M059J (cell line): ENCODE data around the gene KBTBD4. TPM values are rescaled to one million over a fixed set of nuclear protein-coding genes. Genes with fewer than 3 reads are reported as not detected.
A peak's percentile ranks its signal among the peaks of the same experiment; 100 is the strongest.

Experiments used
- DNase-seq: peaks from one replicate; pipeline ENCODE4 v3.0.0-alpha.2; 2012; ENCODE audit warnings: low read depth
- total RNA-seq: library from RNA; depleted of rRNA; stranded (reverse); fragments of >200 nt; shearing (Covaris generic); gene quantifications from 2 replicates; pipeline ENCODE4 v1.2.3, GENCODE V29; 2014; rRNA removed

Gene KBTBD4
- 26.0 and 35.4 TPM in 2 replicates for total RNA-seq

DNA sequence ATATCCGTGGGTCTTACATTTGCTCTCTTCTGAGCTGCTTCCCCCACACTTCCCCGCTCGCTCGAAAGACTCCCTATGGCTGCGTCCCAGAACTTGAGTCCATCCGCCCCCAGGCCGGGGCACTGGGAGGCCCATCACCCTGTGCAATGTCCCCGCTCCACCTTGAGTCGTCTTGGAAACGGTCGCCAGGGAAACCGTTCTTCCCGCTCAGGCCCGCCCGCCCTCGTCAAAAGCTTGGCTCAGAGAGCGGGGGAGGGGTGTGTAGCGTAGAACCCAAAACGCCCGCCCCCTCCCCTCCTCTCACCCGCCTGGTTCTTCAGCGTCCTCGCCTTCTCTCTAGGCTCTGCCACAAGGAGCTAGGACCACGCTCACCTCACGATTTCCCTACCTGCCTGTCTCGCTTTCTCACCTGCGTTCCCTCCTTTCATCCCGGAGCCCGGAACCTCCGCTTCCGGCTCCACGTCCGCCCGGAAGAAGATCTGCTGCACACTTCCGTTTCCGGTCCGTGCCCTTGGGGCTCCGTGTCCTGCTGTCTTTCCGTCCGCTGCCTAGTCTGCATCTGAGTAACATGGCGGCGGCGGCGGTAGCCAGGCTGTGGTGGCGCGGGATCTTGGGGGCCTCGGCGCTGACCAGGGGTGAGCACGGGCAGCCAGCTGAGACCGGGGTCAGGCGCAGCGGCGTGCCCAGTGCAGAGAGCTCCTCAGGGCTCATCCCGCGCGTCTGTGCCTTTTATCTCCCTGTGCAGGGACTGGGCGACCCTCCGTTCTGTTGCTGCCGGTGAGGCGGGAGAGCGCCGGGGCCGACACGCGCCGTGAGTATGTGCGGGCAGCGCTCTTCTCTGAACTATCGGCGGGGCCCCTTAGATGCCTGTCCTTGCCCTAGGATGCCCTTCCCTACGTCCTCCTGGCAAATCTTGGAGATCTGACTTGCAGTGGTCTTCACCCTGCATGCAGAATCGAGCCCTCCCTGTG lies at the start of gene KBTBD4, which contains the start of gene NDUFS3:
KBTBD4 (minus strand) TSS at position 447 of the 971 bp plus-strand sequence; CDS start at position 428, 19 bp downstream.
NDUFS3 (plus strand) TSS at position 551 of the 971 bp plus-strand sequence; CDS start at position 569, 18 bp downstream.
- peak; percentile 87 for DNase-seq

DNA sequence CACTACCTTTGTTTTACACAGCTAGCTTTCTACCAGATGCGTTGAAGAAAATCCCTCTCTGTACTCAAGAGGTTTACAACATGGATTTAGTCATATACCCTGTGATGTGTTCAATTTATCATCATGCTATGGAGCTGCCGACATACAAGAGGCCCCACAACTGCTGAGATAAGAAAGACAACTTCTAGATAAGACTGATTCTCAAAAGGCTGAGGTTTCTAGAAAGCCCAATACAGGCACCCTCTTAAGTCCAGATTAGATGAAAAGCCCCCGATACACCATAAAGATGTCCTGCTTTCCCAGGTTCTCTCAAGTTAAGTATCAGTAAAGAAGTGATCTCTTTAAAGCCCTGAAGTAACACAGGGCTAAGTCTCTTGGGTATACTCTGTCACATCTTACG lies 49.3 kb upstream of the KBTBD4 start:
- DNase-seq, result no peak

DNA sequence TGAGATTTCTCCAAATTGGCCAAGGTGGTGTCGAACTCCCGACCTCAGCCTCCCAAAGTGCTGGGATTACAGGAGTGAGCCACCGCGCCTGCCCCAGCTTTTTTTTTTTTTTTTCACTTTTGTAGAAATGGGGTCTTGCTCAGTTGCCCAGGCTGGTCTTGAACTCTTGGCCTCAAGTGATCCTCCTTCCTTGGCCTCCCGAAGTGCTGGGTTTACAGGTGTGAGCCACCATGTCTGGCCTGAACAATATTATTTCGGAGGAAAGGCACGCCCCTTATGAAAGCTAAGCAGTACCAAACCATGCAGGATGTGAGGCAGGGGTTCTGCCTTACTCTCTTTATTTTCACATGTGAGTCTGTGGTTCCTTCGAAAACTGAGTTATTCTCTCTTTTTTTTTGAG lies 47.5 kb upstream of the KBTBD4 start:
- DNase-seq, result no peak

DNA sequence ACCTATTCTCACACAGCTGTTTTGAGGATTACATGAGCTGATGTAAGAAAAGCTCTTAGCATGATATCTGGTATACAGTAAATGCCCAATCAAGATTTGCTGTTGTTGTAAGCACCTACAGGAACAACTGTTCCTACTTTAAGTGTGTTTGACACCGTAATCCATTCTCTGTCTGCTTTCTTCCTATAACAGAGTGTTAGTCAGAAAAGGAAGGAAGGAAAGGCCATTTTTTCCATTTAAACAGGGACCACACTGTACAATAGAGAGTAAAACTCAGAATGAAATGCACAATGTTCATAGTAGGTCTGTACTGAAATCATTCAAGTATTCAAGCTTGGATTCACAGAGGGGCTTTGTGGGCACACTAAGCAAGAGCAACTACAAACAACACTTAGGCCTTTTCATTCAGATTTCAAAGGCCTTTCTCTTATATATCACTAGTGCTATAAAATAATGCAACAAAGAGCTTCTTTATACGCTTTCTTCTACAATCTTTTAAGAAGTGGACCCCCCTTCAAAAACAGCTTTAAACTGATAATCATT lies 42.1 kb upstream of the KBTBD4 start:
- no peak for DNase-seq

DNA sequence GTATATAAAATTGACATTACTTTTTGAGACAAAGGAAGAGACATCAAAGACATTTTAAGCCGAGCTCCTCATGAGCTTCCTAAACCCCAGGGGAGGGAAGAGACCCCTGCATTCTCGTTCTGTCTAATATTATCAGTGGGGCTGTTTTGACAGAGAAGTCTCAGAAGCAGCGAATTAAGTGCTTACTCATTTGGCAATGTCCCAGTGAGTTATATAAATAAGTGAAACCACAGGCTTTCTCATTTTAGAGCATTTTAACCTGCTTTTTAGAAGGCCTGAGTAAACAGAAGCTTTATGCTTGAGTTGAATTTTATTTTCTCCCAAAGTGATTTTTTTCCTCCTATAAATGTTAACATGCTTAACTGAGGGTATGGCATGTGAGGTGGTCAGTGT lies 38.6 kb upstream of the KBTBD4 start:
- DNase-seq, result peak; percentile 82

DNA sequence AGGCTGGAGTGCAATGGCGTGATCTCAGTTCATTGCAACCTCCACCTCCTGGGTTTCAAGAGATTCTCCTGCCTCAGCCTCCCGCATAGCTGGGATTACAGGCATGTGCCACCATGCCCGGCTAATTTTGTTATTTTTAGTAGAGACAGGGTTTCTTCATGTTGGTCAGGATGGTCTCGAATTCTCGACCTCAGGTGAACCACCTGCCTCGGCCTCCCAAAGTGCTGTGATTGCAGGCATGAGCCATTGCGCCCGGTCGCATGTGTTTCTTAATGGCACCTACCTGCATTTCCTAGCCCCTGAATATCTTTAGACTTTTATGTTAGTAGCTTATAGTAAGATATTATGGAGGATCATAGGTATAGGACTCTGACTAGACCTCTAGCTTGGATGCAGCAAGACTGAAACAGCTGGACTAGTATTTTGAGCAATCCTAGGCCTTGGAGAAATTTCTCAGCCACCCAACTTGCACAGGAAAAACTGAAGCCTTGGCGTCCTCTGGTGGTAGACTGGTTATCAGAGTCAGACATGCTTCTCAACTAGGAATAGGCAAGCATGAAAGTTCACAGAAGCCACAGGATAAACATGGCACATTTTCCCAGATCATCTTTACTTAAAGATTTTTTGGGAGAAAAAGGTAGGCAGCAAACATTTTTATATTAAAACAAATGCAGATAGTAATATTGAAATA lies 38.1 kb upstream of the KBTBD4 start:
- DNase-seq, result peak; percentile 68

DNA sequence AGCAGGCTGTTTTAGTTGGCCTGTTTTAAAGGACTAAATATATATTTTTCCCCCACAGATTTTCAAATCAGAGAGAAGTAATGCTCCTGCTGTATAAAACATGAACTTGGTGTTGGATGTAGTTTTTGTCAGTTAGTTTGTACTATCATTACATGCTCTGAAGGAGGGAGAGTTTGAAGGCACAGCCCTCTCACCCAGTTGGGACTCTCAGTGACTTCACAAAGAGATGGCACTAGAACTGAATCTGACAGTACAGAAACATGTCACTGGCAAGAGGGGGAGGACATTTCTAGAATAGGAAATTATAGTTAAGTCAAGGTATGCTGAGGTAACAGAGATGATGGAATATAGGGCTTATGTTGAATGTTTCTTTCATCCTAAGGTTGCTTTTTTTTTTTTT lies 36.5 kb upstream of the KBTBD4 start:
- no peak for DNase-seq

DNA sequence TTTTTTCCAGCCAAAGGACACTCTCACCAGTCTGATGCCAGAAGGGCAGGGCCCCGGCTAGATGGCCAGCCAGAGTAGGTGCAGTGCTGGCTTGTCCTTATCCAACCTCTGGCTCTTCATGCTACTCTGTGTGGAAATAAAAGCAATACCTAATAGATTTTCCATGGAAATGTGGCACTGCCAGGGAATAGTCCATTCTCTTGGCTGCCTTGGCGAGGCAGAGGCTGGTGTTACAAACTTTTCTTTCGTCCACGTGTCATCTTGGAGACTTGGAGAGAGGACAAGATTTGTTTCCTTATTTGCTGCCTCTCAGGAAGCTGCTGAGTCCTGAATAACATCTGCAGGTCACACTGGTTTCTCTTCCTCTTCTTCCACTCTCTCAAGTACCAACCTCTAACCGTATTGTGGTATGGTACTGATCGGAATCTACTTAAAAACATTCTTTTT lies 32.6 kb upstream of the KBTBD4 start:
- DNase-seq, result no peak

DNA sequence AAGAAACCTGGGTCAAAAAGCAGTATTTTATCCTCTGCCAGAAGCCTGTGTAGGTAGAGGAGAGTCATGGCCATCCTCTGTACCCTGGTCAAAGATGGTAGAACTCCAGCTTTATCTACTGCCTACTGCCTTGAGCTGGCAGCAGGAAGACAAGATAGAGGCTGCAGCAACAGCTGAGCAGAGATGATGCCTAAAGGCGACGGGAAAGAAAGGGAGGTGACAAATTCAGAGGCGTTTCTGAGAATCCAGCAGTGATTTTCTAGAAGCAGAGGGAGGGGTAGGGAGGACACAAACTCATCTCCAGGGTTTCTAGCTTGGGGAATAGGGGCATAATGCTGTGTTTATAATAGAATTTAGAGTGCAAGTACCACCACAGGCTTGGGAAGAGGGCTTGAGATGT lies 30.9 kb upstream of the KBTBD4 start:
- DNase-seq, result no peak

DNA sequence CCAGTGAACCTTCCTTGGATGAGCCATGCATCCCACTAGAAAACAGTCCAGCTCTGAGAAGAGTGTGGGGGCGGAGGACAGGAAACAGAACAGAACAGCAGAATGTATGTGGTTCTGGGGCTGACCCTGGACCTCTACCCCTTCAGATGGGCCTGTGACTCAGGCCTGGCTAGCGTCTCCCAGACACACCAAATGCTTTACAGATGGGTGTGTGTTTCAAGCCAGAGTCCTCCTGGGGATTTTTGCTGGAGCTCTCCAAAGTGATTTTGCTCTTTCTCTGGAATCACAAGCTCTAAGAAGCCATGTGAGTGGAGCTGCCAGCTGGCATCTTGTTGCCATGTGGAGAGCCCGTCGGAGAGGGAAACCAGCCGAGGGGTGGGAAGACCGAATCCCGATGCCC lies 28.6 kb upstream of the KBTBD4 start:
- peak; percentile 55 for DNase-seq

DNA sequence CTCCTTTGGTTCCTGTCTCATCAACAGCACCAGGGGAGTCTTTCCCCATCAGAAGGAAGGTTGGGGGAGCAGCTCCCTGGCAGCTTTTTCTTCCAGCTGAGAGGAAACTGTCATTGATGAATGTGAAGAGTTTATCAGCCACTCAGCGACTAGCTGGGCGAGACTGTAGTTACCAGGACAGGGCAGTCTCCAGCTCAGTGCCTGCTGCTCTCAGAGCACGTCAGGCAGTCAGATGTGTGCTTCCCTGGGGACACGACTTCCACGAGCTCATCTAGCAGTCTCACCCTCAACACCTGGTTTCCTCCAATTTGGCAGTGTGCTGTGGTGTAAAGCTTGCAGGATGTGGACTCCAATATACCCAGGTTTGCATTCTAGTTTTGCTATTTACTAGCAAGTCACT lies 28.0 kb upstream of the KBTBD4 start:
- DNase-seq, result no peak

DNA sequence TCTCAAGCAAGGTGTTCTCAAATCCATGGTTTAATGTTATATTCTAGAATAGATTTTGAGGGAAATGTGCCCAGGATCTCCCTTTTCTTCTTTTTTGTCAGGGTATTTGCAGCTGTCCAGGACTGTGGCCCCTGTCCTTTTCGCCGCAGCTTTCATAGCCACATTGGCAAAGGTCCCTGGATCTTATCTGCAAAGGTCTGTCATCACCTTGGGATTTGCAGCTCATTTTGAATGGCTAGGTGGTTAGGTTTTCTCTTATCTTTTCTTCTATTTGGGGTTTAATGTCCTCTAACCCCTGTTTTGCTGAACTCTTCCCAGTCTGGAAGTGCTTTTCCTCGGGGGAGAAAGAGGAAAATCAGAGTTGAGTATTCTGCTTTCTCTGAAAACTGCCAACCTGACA lies 27.2 kb upstream of the KBTBD4 start:
- DNase-seq, result no peak

DNA sequence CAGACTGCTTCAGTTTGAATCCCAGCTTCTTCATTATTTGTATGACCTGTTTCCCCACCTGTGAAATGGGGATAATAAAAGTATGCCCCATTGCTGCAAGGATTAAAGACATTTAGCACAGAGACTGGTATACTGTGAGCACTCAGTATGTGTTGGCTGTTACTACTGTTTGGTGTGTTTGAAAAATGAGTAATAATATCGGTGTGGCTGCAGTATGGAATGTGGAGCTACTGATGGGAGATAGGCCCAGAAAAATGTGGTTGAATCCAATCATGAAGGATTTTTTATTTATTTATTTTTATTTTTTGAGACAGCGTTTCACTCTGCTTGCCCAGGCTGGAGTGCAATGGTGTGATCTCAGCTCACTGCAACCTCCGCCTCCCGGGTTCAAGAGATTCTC lies 24.5 kb upstream of the KBTBD4 start:
- DNase-seq, result no peak

DNA sequence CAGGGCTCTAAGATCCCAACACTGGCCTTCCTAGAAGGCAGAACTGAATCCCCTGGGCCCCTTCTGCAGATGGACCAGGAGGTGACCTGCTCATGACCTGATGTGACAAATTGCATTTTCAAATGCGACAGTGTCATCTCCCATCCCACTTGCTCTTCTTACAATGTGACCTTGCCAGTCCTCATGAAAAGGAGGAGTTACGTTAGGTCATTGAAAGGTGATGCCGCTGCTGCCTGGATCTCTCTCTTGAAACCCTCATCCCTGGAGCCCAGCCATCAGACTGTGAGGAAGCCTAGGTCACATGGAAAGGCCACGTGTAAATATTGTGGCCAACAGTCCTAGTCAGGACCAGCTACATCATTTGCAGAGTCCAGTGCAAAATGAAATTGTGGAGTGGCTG lies 21.1 kb upstream of the KBTBD4 start:
- DNase-seq, result no peak

DNA sequence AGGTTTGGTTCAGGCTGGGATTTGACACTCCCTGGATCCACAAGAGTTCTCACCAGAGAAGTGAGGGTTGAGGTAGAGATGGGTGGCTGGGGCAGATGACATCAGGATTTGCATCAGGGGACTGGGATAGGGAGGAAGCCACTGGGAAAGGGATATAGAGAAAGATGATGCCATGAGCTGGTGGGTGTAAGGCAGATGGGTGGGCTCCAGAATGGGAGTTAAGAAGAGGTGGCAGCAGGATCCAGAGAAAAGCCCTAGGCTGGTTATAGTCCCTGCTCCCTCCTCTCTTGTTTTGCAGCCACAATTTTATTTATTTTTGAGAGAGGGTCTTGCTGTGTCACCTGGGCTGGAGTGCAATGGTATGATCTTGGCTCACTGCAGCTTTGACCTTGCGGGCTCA lies 17.2 kb upstream of the KBTBD4 start:
- DNase-seq, result no peak

DNA sequence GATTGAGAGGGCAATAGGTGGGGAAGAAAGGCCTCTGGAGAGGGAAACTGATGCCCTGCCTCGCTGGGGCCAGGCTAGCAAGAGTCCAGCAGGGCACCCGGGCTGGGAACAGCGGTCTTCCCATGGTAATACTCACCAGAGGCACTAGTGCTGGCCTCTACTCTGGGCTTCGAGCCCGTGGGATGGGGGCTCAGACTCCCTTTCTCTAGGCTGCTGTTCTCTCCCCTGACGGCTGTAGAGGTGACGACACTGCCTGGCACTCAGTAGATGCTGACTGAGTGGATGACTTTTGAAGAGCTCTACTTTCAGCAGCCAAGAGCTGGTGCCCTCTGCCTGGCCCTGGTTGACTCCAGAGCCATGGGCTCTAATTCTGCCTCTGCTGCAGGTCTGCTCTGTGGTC lies 16.3 kb upstream of the KBTBD4 start:
- no peak for DNase-seq

DNA sequence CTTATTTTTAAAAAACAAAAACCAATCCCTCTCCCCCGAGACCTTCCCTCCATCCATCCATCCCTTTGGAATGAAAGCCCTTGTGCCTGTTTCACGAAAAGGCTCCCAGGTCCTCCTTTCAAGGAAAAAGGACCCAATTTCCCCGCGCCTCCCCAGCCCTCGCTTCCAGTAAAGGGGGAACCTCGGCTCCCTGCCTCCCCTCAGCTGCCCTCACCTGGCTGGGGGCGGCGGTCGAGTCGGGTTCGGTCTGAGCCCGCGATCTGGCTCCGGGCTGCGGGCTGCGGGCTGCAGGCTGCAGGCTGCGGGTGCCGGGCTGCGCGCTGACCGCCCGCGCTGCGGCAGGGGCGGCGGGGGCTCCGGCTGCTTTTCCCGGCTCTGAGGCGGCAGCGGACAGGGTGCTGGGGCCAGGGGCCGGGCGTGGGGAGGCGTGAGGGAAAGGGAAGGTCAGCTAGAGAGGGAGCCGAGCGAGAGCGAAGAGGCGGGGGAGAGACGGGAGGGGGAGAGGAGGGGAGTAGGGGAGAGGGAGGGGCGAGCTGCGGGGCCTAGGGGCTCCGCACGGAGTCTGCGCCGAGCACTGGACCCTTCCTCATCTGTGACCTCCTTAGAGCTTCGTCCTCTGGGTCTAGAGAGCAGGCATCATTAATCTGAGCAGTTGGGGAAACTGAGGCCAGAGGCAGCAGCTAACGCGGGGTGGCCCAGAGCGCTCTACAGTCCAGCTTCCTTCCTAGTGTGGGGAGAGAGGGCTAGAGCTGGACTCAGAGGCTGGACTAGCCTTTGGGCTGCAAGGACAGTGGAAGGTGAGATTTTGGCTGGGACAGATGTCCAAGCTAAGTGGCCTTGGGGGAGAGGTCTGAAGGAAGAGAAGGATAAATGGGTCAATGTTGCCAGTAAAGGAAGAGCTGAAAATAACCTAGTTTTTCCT lies 15.4 kb upstream of the KBTBD4 start, which contains the start of gene C1QTNF4:
C1QTNF4 (minus strand) TSS at position 478 of the 922 bp plus-strand sequence. CDS start 3,601 bp downstream, outside the sequence.
- no peak for DNase-seq

DNA sequence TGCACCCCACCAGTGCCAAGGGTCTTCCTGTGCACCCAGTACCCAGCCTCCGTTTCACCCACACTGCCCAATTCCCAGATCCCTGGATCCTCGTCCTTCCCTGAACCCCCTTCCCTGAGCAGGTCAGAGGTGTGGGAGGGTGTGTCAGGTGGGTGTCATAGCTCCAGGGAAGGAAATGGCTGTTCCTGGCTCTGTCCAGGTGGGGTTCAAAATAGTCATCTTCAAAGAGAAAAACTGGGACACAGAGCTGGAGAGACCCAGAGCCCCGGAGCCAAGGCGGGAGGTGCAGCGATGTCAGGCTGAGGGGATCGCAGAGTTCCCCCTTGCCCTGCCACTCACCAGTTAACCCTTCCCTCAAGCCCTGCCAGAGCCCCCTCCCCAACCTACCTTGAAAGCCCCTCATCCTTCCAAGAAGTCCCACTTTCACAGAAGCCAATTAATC lies 14.7 kb upstream of the KBTBD4 start:
- DNase-seq, result no peak

DNA sequence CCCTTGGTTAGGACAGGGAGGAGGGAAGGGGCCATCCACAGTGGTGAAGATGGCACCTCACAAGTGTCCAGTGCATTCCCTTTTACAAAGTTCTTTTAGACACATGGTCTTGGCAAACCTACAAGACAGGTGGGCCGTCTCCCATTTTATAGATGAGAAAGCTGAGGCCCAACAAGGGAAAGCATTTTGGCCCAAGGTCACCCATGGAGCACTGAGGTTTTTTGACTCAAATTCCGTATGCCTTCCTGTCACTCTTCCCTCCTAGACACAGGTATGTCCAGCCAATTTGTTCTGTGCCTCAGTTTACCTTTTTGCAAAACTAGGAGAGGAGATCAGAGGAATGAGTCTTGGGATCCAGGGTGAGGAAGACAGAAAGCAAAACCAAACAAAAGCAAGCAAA lies 14.2 kb upstream of the KBTBD4 start:
- no peak for DNase-seq

DNA sequence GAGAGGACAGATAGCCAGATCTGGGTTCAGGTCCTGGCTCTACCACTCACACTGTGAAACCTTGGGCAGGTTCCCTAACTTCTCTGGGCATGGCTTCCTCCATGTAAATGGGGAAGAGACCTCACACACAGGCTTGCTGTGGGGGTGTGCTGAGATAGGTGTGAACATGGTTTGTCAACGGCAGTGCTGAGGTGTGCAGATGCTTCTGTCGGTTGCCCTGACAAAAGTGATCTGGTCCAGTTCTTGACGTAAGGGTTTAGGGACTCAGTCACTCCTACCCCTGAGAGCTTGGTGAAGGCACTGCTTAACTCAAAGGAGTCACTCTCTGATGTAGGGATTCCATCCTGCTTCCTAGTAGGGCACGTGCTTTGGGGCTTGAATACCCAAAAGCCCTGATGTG lies 13.5 kb upstream of the KBTBD4 start:
- DNase-seq, result no peak

DNA sequence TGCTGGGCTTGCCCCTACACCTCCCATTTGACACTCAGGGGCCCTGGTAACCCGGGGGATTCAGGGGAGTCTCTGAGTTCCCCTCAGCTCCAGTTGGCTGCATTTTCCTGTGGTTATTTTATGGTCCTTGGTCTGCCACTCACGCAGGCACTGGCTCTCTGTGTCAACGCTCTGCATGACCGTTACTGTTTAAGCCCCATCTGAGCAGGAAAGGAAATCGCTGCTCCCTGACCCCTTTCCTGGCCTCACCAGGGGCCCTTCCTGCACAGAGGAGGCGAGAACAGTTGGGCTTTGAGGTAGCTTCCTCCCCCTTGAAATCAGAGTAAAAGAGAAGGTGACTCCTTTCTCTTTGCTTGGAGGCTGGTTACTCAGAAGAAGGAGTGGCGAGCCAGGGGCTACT lies 13.0 kb upstream of the KBTBD4 start:
- no peak for DNase-seq
